ENCODE results near the gene LTBP2.

- no peak for TF ChIP-seq CTCF (IDR thresholded peaks at IDR 0.05; ENCODE audit: control extremely low read depth in 1 of 3, insufficient read depth in 1 of 3, low read depth in 1 of 3, low read length in 3 of 3)
- TF ChIP-seq POLR2A (IDR thresholded peaks at IDR 0.05; ENCODE audit: control extremely low read depth in 1 of 2, low read depth in 2 of 2, low read length in 2 of 2), result no peak
- TF ChIP-seq ZNF274 (IDR thresholded peaks at IDR 0.05; ENCODE audit: borderline replicate concordance, extremely low read depth, low read length), result no peak
- no peak for TF ChIP-seq RAD21 (IDR thresholded peaks at IDR 0.05 in 1 of 2, conservative IDR thresholded peaks at IDR 0.05 in 1 of 2; ENCODE audit: low read depth in 2 of 2, low read length in 2 of 2)
- no peak for TF ChIP-seq GABPA (IDR thresholded peaks at IDR 0.05; ENCODE audit: borderline replicate concordance, insufficient read depth, low read length)
- no peak for TF ChIP-seq PHF8 (conservative IDR thresholded peaks at IDR 0.05; ENCODE audit: low read depth, low read length)
These were observed 53.4 kb downstream of the LTBP2 start for GRCh38 chr14:74558655-74559054.

Measured in H1 (cell line).